GM12801 (cell line): ENCODE results near the gene PGM5.

Experiments used
- CTCF ChIP-seq: IDR thresholded peaks from one replicate; pipeline ENCODE4 v1.5.1; 2011; ENCODE audit warnings: control low read depth; ENCODE audit not compliant: insufficient read length; ENCODE audit errors: extremely low read depth

The PGM5 gene

GRCh38 chr9:68540712-68541535 lies 184.5 kb downstream of the PGM5 start, which contains the start of gene TMEM252:
TSS of gene TMEM252 (minus strand) at chr9:68540883. CDS start at chr9:68540814, 69 bp downstream.
- no peak for TF ChIP-seq CTCF

- TF ChIP-seq CTCF, result no peak
Observed at GRCh38 chr9:68541568-68541967, 185.2 kb downstream of the PGM5 start.

- no peak for TF ChIP-seq CTCF
Observed at GRCh38 chr9:68545033-68545705, 188.8 kb downstream of the PGM5 start.

GRCh38 chr9:68546596-68547390 lies 190.4 kb downstream of the PGM5 start:
- no peak for TF ChIP-seq CTCF

GRCh38 chr9:68547417-68547816 lies 191.0 kb downstream of the PGM5 start:
- no peak for TF ChIP-seq CTCF

GRCh38 chr9:68548241-68548640 lies 191.8 kb downstream of the PGM5 start:
- no peak for TF ChIP-seq CTCF

- no peak for TF ChIP-seq CTCF
Observed at GRCh38 chr9:68551191-68551590, 194.8 kb downstream of the PGM5 start.
